ENCODE measurements around the gene CORO1C. TPM values are rescaled to one million over a fixed set of nuclear protein-coding genes. Genes with fewer than 3 reads are reported as not detected.

The CORO1C gene
- total and polyA plus RNA-seq, 10 donors: 12.0 to 119 (median 74.8) TPM

DNA sequence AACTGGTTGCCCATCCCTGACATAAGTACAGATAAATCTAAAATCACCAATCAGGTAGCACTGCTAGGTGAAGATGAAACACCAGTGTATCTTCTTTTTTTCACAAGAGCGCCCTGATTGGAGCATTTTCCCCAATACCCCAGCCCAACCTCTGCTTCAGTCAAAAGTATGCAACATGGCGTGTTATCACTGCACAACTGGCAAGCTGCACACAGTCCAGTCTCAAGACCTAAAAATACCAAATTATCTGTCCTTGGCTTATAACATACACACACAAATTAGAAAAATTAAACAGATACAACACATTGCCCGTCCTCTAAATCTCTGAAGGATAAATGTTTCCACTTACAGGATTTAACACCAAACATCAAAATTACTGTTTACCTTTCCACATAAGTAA, 77.4 kb downstream of the CORO1C start:
- Histone ChIP-seq H3K36me3 (peaks cover 0 to 80% (median 23%) of the 10 kb centered on the region in 6 donors), H3K27ac (peak overlapping the region in 2 of 8 donors; percentile 36 to 39), H3K9me3 (no peaks in the 10 kb centered on the region), H3K4me1 (peaks cover 0 to 36% (median 9%) of the 10 kb centered on the region in 6 donors), H3K27me3 (replicated peaks in 1 of 7) (no peaks in the 10 kb centered on the region), H3K4me3 (no peak overlapping the region)
- DNase-seq: no peak
- TF ChIP-seq, protein P1, sequence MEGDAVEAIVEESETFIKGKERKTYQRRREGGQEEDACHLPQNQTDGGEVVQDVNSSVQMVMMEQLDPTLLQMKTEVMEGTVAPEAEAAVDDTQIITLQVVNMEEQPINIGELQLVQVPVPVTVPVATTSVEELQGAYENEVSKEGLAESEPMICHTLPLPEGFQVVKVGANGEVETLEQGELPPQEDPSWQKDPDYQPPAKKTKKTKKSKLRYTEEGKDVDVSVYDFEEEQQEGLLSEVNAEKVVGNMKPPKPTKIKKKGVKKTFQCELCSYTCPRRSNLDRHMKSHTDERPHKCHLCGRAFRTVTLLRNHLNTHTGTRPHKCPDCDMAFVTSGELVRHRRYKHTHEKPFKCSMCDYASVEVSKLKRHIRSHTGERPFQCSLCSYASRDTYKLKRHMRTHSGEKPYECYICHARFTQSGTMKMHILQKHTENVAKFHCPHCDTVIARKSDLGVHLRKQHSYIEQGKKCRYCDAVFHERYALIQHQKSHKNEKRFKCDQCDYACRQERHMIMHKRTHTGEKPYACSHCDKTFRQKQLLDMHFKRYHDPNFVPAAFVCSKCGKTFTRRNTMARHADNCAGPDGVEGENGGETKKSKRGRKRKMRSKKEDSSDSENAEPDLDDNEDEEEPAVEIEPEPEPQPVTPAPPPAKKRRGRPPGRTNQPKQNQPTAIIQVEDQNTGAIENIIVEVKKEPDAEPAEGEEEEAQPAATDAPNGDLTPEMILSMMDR (IDR thresholded peaks at IDR 0.05 in 8 of 11, conservative IDR thresholded peaks at IDR 0.05 in 3 of 11): no peak
- TF ChIP-seq POLR2AphosphoS5 (IDR thresholded peaks at IDR 0.05) (no peak), POLR2A (IDR thresholded peaks at IDR 0.05) (no peak)
- intact Hi-C loops (cut with DNase I; ENCODE audit: low total_unique reads): no loop called here
- WGBS, 5 donors: 95 to 100% (median 97%) methylated on average over 3 of the region's 3 CpGs

- Histone ChIP-seq H3K9me3 (no peaks in the 10 kb centered on the region), H3K27me3 (replicated peaks in 1 of 7) (no peaks in the 10 kb centered on the region), H3K4me3 (no peak overlapping the region), H3K4me1 (peaks cover 0 to 43% (median 12%) of the 10 kb centered on the region in 6 donors), H3K27ac (peak overlapping the region in 2 of 8 donors; percentile 36 to 39), H3K36me3 (peaks cover 3 to 80% (median 27%) of the 10 kb centered on the region in 6 donors)
- DNase-seq: no peak
- intact Hi-C loops (cut with DNase I; ENCODE audit: low total_unique reads): no loop called here
- TF ChIP-seq POLR2A (IDR thresholded peaks at IDR 0.05): no peak
- TF ChIP-seq POLR2AphosphoS5 (IDR thresholded peaks at IDR 0.05): no peak
- TF ChIP-seq, protein P1 (IDR thresholded peaks at IDR 0.05 in 8 of 11, conservative IDR thresholded peaks at IDR 0.05 in 3 of 11): no peak
Measured at GRCh38 chr12:108653082-108653516, 78.2 kb downstream of the CORO1C start.

DNA sequence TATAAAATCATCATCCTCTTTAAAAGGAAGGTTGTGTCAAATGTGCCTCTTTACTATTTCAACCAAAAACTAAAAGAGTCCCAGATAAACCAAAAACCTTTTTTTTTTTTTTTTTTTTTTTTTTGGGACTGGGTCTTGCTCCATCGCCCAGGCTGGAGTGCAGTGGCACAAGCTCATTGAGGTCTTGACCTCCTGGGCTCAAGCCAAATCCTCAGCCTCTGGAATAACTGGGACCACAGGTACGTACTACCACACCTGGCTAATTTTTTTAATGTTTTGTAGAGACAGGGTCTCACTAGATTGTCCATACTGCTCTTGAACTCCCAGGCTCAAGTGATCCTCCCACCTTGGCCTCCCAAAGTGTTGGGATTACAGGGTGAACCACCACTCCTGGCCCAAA, 81.2 kb downstream of the CORO1C start:
- intact Hi-C loops (cut with DNase I; ENCODE audit: low total_unique reads): no loop called here
- peak overlapping the region in 1 of 8 donors; percentile 26 for H3K27ac ChIP-seq

GRCh38 chr12:108649669-108650068, 81.6 kb downstream of the CORO1C start:
- no peak overlapping the region for H3K27ac ChIP-seq
- no peak overlapping the region for H3K4me3 ChIP-seq
- TF ChIP-seq, protein P1 (IDR thresholded peaks at IDR 0.05 in 8 of 11, conservative IDR thresholded peaks at IDR 0.05 in 3 of 11): no peak
- TF ChIP-seq POLR2AphosphoS5 (IDR thresholded peaks at IDR 0.05) (no peak), POLR2A (IDR thresholded peaks at IDR 0.05) (no peak)
- H3K27me3 ChIP-seq (replicated peaks in 1 of 7): no peaks in the 10 kb centered on the region
- peaks cover 2 to 77% (median 39%) of the 10 kb centered on the region in 6 donors for H3K4me1 ChIP-seq
- H3K36me3 ChIP-seq: peaks cover 0 to 80% (median 19%) of the 10 kb centered on the region in 6 donors
- intact Hi-C loops (cut with DNase I; ENCODE audit: low total_unique reads): no loop called here
- 71 to 78% (median 75%) methylated on average over 4 of the region's 4 CpGs for WGBS, 5 donors
- no peaks in the 10 kb centered on the region for H3K9me3 ChIP-seq
- DNase-seq: no peak

More for the DNA sequence above, 81.2 kb downstream of the CORO1C start:
- TF ChIP-seq POLR2A (IDR thresholded peaks at IDR 0.05) (no peak), POLR2AphosphoS5 (IDR thresholded peaks at IDR 0.05) (no peak)
- TF ChIP-seq, protein P1 (IDR thresholded peaks at IDR 0.05 in 8 of 11, conservative IDR thresholded peaks at IDR 0.05 in 3 of 11): no peak
- no peak overlapping the region for H3K4me3 ChIP-seq
- H3K27me3 ChIP-seq (replicated peaks in 1 of 7): no peaks in the 10 kb centered on the region
- H3K4me1 ChIP-seq: peaks cover 2 to 74% (median 36%) of the 10 kb centered on the region in 6 donors
- DNase-seq: no peak
- 76 to 95% (median 87%) methylated on average over 2 of the region's 2 CpGs for WGBS, 5 donors
- no peaks in the 10 kb centered on the region for H3K9me3 ChIP-seq
- peaks cover 0 to 76% (median 19%) of the 10 kb centered on the region in 6 donors for H3K36me3 ChIP-seq

Measured in spleen (tissue), 11 donors.